ENCODE data around the gene HOXA4.

The HOXA4 gene

DNA sequence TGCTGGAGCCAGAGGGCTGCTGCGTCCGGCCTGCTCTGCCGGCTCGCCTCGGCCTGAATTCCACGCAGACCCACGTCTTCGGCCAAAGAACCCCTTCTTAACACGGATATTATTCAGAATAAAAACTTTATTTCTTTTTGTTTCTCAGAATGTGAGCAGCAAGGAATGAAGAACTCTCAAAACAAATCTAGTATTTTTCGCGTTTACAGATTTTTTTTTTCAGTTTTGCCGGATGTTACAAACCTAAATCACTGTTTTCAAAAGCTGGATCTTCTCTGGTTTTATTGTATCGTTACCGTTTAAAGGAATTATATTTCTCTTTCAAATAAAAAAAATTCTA is 23.7 kb downstream of the HOXA4 start:
- peaks cover 4% of the 10 kb centered on the region for H3K4me1 ChIP-seq (ENCODE audit: insufficient read depth, low read length, poor library complexity, severe bottlenecking)
- peaks cover 67% of the 10 kb centered on the region; the same call in 1 of the 2 replicates for H3K36me3 ChIP-seq (ENCODE audit: insufficient read depth, low read length)
- no peak overlapping the region for H3K4me2 ChIP-seq (ENCODE audit: low read depth, low read length, poor library complexity, severe bottlenecking)
- no peak overlapping the region for H3K4me3 ChIP-seq (ENCODE audit: low read length, poor library complexity, severe bottlenecking)
- peaks cover 61% of the 10 kb centered on the region for H3K79me2 ChIP-seq (ENCODE audit: insufficient read depth, low read length)
- H3K9ac ChIP-seq (ENCODE audit: low read depth, low read length, poor library complexity, severe bottlenecking), result no peak overlapping the region
- no peak overlapping the region for H2AFZ ChIP-seq (ENCODE audit: low read length)
- H3F3A ChIP-seq (ENCODE audit: low read depth), result no peaks in the 10 kb centered on the region
- H3K9me3 ChIP-seq (ENCODE audit: insufficient read depth, low read depth, low read length), result no peaks in the 10 kb centered on the region
- H3K27me3 ChIP-seq (ENCODE audit: insufficient read depth, low read length, poor library complexity, severe bottlenecking), result no peaks in the 10 kb centered on the region
- H3K9me2 ChIP-seq (replicated peaks; ENCODE audit: low read depth, low read length), result no peaks in the 10 kb centered on the region
- H4K20me1 ChIP-seq (ENCODE audit: insufficient read depth, low read length, poor library complexity, severe bottlenecking), result peaks cover 22% of the 10 kb centered on the region
- TF ChIP-seq EZH2phosphoT487 (IDR thresholded peaks at IDR 0.05; ENCODE audit: borderline replicate concordance), result no peak
- TF ChIP-seq, protein P1, sequence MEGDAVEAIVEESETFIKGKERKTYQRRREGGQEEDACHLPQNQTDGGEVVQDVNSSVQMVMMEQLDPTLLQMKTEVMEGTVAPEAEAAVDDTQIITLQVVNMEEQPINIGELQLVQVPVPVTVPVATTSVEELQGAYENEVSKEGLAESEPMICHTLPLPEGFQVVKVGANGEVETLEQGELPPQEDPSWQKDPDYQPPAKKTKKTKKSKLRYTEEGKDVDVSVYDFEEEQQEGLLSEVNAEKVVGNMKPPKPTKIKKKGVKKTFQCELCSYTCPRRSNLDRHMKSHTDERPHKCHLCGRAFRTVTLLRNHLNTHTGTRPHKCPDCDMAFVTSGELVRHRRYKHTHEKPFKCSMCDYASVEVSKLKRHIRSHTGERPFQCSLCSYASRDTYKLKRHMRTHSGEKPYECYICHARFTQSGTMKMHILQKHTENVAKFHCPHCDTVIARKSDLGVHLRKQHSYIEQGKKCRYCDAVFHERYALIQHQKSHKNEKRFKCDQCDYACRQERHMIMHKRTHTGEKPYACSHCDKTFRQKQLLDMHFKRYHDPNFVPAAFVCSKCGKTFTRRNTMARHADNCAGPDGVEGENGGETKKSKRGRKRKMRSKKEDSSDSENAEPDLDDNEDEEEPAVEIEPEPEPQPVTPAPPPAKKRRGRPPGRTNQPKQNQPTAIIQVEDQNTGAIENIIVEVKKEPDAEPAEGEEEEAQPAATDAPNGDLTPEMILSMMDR (conservative IDR thresholded peaks at IDR 0.05; ENCODE audit: low read length), result no peak

DNA sequence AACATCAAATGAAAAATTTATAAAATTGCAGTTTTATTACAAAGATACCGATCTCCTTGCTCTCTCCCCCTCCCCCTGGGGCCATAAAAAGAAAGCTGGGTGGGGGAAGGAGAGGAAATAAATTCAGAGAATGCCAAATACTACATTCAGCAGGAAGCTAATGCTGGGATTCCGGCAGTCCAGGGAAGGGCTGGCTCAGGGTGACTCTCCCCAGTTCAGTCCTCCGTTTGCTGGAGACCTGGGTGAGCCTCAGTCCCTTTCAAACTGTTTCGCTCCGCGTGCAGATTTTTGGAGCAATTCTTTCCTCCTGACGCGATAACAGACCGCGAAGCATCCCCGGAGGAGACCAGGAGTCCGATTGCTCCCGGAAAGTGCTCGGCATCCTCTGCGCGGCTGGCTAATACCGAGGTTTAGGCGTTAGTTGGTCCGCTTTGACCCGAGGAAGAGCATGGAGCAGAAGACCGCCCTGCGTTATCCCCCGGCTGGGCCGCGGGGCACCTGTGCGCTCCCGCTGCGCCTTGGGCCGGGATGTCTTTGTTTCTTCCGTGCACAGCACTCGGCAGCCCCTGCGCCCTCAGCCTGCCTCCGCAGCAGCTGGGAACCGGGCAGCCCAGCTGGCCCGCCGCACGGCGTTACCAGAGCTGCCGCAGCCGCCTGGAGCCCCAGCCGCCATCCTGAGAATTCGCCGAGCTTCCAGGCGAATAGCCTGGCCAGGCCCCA is 24.2 kb downstream of the HOXA4 start:
- Histone ChIP-seq H4K20me1 (ENCODE audit: insufficient read depth, low read length, poor library complexity, severe bottlenecking) (peaks cover 19% of the 10 kb centered on the region), H3K4me2 (ENCODE audit: low read depth, low read length, poor library complexity, severe bottlenecking) (no peak overlapping the region), H3K9ac (ENCODE audit: low read depth, low read length, poor library complexity, severe bottlenecking) (no peak overlapping the region), H2AFZ (ENCODE audit: low read length) (no peak overlapping the region), H3K9me2 (replicated peaks; ENCODE audit: low read depth, low read length) (no peaks in the 10 kb centered on the region), H3K4me1 (ENCODE audit: insufficient read depth, low read length, poor library complexity, severe bottlenecking) (peaks cover 4% of the 10 kb centered on the region), H3K79me2 (ENCODE audit: insufficient read depth, low read length) (peaks cover 61% of the 10 kb centered on the region), H3K36me3 (ENCODE audit: insufficient read depth, low read length) (peaks cover 61% of the 10 kb centered on the region; the same call in 1 of the 2 replicates), H3K9me3 (ENCODE audit: insufficient read depth, low read depth, low read length) (no peaks in the 10 kb centered on the region), H3F3A (ENCODE audit: low read depth) (no peaks in the 10 kb centered on the region), H3K4me3 (ENCODE audit: low read length, poor library complexity, severe bottlenecking) (no peak overlapping the region), H3K27me3 (ENCODE audit: insufficient read depth, low read length, poor library complexity, severe bottlenecking) (no peaks in the 10 kb centered on the region)
- no peak for TF ChIP-seq EZH2phosphoT487 (IDR thresholded peaks at IDR 0.05; ENCODE audit: borderline replicate concordance)
- TF ChIP-seq, protein P1 (conservative IDR thresholded peaks at IDR 0.05; ENCODE audit: low read length), result no peak

DNA sequence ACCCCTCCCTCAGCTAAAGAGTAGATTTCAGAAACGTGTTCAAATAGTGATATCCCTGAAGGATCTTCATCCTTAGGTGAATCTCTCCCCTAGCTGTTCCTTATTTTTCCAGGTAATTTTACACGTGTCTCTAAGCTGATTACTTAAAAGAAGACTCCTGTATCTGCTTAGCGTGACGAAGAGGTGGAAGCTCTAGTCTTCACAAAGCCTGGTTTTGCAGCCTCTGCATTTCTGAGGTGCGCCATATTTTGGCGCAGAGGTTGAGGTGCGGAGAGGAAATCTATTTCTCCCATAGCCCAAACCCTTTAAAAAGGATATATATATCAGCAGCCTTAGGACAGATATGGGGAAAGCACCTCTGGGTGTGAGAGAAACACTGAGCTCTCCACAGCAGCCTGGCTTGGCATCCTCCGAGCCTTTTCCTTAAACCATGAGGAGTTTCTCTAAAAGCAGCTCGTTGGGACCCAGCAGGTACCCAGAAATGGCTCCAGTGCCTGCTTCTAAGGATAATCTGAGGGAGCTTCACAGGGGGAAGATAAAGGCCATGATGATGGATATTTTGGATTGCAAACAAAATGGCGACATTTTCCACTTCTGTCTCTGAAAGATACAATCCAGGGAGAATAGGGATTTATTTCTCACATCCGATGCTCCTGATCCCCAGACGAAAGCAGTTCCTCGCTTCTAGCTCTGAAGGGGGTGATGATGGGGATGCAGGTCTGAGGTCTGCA is 25.1 kb downstream of the HOXA4 start:
- peaks cover 61% of the 10 kb centered on the region for H3K79me2 ChIP-seq (ENCODE audit: insufficient read depth, low read length)
- H3K9ac ChIP-seq (ENCODE audit: low read depth, low read length, poor library complexity, severe bottlenecking), result no peak overlapping the region
- H3F3A ChIP-seq (ENCODE audit: low read depth), result no peaks in the 10 kb centered on the region
- no peaks in the 10 kb centered on the region for H3K9me3 ChIP-seq (ENCODE audit: insufficient read depth, low read depth, low read length)
- no peak overlapping the region for H3K4me2 ChIP-seq (ENCODE audit: low read depth, low read length, poor library complexity, severe bottlenecking)
- H3K36me3 ChIP-seq (ENCODE audit: insufficient read depth, low read length), result peaks cover 53% of the 10 kb centered on the region; the same call in 1 of the 2 replicates
- no peak overlapping the region for H2AFZ ChIP-seq (ENCODE audit: low read length)
- no peak overlapping the region for H3K4me3 ChIP-seq (ENCODE audit: low read length, poor library complexity, severe bottlenecking)
- TF ChIP-seq, protein P1 (conservative IDR thresholded peaks at IDR 0.05; ENCODE audit: low read length), result no peak
- TF ChIP-seq EZH2phosphoT487 (IDR thresholded peaks at IDR 0.05; ENCODE audit: borderline replicate concordance), result no peak
- peaks cover 4% of the 10 kb centered on the region for H3K4me1 ChIP-seq (ENCODE audit: insufficient read depth, low read length, poor library complexity, severe bottlenecking)
- H4K20me1 ChIP-seq (ENCODE audit: insufficient read depth, low read length, poor library complexity, severe bottlenecking), result peaks cover 14% of the 10 kb centered on the region
- H3K9me2 ChIP-seq (replicated peaks; ENCODE audit: low read depth, low read length), result no peaks in the 10 kb centered on the region
- H3K27me3 ChIP-seq (ENCODE audit: insufficient read depth, low read length, poor library complexity, severe bottlenecking), result no peaks in the 10 kb centered on the region

Measured in Loucy (cell line).